ENCODE data around the gene SLC22A23.

DNA sequence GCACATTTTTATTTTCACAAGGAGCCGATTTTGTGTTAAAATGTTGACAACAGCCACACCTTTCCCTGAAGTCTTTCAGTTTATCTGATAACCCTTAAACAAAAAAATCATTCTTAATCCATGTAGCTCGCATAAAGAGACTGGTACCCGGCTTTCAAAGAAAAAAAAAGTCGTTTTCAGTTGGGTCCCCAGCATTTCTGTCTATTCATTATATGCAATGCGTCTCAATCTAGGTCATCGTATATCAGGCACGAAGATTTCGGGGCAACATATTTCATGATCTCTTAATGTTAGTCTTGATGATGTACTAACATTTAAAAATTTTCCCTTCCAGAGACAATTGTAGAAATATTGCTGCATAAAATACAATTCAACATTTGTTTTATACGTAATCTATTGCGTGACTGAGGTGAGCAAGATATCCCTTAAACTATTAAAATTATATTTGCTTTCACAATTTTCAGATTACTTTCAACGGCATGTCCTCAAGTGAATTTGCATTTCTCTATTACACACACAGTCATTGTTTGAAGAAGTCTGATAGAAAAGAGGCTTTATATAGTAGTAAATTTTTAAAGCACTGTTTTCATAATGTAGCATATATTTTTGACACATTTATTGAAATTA is 226.5 kb downstream of the SLC22A23 start:
- TF ChIP-seq, protein P1, sequence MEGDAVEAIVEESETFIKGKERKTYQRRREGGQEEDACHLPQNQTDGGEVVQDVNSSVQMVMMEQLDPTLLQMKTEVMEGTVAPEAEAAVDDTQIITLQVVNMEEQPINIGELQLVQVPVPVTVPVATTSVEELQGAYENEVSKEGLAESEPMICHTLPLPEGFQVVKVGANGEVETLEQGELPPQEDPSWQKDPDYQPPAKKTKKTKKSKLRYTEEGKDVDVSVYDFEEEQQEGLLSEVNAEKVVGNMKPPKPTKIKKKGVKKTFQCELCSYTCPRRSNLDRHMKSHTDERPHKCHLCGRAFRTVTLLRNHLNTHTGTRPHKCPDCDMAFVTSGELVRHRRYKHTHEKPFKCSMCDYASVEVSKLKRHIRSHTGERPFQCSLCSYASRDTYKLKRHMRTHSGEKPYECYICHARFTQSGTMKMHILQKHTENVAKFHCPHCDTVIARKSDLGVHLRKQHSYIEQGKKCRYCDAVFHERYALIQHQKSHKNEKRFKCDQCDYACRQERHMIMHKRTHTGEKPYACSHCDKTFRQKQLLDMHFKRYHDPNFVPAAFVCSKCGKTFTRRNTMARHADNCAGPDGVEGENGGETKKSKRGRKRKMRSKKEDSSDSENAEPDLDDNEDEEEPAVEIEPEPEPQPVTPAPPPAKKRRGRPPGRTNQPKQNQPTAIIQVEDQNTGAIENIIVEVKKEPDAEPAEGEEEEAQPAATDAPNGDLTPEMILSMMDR (conservative IDR thresholded peaks at IDR 0.05 in 1 of 2, IDR thresholded peaks at IDR 0.05 in 1 of 2; ENCODE audit: extremely low read depth in 1 of 2, insufficient read depth in 1 of 2, low read depth in 1 of 2, low read length in 2 of 2): no peak
- no peak for TF ChIP-seq EZH2 (IDR thresholded peaks at IDR 0.05; ENCODE audit: borderline replicate concordance, low read length)

All from mammary epithelial cell (primary cell).